Hepatocyte (in vitro differentiated cells): ENCODE data around the gene TRPM1.

Experiments used
- CTCF ChIP-seq: fragments of 200-600 bp; sonication (generic); IDR thresholded peaks from 2 replicates; pipeline ENCODE4 v1.5.1; 2016; ENCODE audit warnings: antibody characterized with exemption, mild to moderate bottlenecking; ENCODE audit not compliant: poor library complexity
- EZH2 ChIP-seq: fragments of 200-600 bp; sonication (generic); IDR thresholded peaks from 2 replicates; pipeline ENCODE4 v1.6.1; 2016; ENCODE audit warnings: antibody characterized with exemption, mild to moderate bottlenecking, borderline replicate concordance

DNA sequence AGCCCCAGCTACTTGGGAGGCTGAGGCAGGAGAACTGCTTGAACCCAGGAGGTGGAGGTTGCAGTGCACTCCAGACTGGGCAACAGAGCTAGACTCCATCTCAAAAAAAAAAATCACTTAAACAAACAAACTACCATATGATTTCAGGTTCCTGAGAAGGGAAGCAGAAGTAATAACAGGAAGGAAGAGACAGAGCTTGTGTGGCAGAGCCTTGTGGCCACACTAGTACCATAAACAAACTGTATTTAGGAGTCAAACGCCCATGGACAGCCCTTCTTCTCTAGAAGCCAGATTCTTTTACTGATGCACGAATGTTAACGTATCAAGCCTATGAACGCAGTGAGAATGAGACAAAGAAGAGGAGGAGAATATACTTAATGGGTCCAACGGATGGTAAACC lies 122.1 kb downstream of the TRPM1 start:
- TF ChIP-seq CTCF (no peak), EZH2 (no peak)
